ENCODE data around the gene NOP56. TPM values are rescaled to one million over a fixed set of nuclear protein-coding genes. Genes with fewer than 3 reads are reported as not detected.

NOP56 gene
- polyA plus RNA-seq, 2 of the 4 experiments (the other 2 are of a cell fraction): 571 to 658 TPM

DNA sequence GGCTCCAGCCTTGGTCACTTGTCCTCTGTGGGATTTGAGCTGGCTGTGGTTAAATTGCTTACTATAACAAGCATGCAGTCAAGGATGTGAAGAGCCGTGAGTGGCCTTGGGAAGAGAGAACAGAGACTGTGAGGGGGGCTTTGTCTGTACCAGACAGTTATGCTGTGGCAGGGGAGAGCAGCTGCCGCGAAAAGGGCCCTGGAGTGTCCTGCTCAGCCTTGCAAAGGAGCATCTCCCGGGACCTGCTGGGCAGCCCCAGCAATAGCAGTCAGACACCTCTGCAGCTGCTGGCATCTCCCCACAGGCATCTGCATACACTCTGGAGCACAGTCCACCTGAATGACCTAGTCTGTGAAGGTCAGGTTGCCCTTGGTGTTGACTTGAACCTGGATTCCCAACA is 46.5 kb downstream of the NOP56 start:
- no peak for DNase-seq (ENCODE audit: low read depth in 1 of 2, low spot score in 1 of 2)
- Histone ChIP-seq H3K9me3 (no peaks in the 10 kb centered on the region), H3K27ac (no peak overlapping the region), H3K4me3 (no peak overlapping the region), H3K4me2 (no peak overlapping the region), H3K4me1 (no peaks in the 10 kb centered on the region)
- WGBS (ENCODE audit: missing lambda C conversion rate): 33% methylated on average over 4 of the region's 4 CpGs
- ATAC-seq: peak; percentile 54 to 56; a peak in 5 of 6 replicates
- ChIA-PET POLR2A (no interaction called here), CTCF (interaction anchor here (1.0 to 2.9 kb wide), 3 partner anchors 11 to 43 kb away, joined by 3 to 8 read pairs (median 6); no protein-coding TSS in a partner anchor)
- FAIRE-seq: no peak
- TF ChIP-seq JUNB (IDR thresholded peaks at IDR 0.05): no peak
- no peak for TF ChIP-seq ZFP36 (IDR thresholded peaks at IDR 0.05; ENCODE audit: borderline replicate concordance, partially characterized antibody)
- TF ChIP-seq RFX5 (IDR thresholded peaks at IDR 0.05): no peak
- TF ChIP-seq MAX (IDR thresholded peaks at IDR 0.05): no peak
- no peak for TF ChIP-seq KDM5A (IDR thresholded peaks at IDR 0.05)
- no peak for TF ChIP-seq TFCP2L1 (CRISPR knock-in tag; IDR thresholded peaks at IDR 0.05)
- no peak for TF ChIP-seq FOXS1 (CRISPR knock-in tag; IDR thresholded peaks at IDR 0.05)
- TF ChIP-seq ZNF302 (CRISPR knock-in tag; IDR thresholded peaks at IDR 0.05): no peak
- no peak for TF ChIP-seq CBX2 (IDR thresholded peaks at IDR 0.05; ENCODE audit: borderline replicate concordance, low read depth)
- TF ChIP-seq SMC3 (IDR thresholded peaks at IDR 0.05): no peak
- TF ChIP-seq, protein P1, sequence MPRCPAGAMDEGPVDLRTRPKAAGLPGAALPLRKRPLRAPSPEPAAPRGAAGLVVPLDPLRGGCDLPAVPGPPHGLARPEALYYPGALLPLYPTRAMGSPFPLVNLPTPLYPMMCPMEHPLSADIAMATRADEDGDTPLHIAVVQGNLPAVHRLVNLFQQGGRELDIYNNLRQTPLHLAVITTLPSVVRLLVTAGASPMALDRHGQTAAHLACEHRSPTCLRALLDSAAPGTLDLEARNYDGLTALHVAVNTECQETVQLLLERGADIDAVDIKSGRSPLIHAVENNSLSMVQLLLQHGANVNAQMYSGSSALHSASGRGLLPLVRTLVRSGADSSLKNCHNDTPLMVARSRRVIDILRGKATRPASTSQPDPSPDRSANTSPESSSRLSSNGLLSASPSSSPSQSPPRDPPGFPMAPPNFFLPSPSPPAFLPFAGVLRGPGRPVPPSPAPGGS (IDR thresholded peaks at IDR 0.05): no peak
- TF ChIP-seq CHD2 (IDR thresholded peaks at IDR 0.05; ENCODE audit: low read length, partially characterized antibody): no peak
- TF ChIP-seq GATA3 (IDR thresholded peaks at IDR 0.05; ENCODE audit: borderline replicate concordance): no peak
- TF ChIP-seq EHMT2 (IDR thresholded peaks at IDR 0.05; ENCODE audit: low read depth): no peak
- TF ChIP-seq CBX8 (IDR thresholded peaks at IDR 0.05): no peak
- TF ChIP-seq ESRRA (IDR thresholded peaks at IDR 0.05; ENCODE audit: borderline replicate concordance, low read length): no peak
- TF ChIP-seq HOXB5 (CRISPR knock-in tag; IDR thresholded peaks at IDR 0.05): no peak

DNA sequence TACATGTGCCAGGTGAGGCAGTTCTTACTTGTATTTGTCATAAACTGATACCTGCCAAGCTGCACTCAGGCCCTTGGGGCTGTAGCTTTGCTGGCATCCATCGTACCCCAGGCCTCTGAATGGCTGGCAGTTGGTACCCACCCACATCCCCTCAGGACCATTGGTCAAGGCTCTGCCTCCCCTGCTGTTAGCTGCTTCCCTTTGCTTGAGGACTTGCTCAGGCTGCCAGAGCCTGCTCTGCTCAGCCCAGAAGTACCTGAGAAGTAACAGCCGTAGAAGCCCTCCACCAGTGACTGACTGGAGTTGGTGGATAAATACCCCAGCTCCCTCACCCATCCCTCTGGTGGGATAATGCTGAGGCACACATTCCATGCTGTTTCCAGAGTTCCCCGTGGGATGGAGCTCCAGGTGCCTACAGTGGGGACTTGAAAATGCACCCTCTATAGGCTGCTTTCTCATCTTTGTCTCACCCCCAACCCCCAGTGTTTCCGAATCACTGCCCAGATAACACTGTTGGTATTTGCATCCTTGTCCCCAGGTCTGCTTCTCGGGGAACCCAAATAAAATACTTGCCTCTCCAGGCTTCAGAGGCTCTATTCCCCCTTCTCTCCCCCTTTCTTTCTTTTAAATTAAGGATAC is 47.5 kb downstream of the NOP56 start:
- no peak overlapping the region for H3K27ac ChIP-seq
- no peak for FAIRE-seq
- no peaks in the 10 kb centered on the region for H3K9me3 ChIP-seq
- 60% methylated on average over 5 of the region's 5 CpGs for WGBS (ENCODE audit: missing lambda C conversion rate)
- TF ChIP-seq TP53 (CRISPR knock-in tag; IDR thresholded peaks at IDR 0.05) (no peak), CHD4 (IDR thresholded peaks at IDR 0.05; ENCODE audit: borderline replicate concordance) (no peak), JUNB (IDR thresholded peaks at IDR 0.05) (no peak), MAX (IDR thresholded peaks at IDR 0.05) (no peak), MYC (IDR thresholded peaks at IDR 0.05; ENCODE audit: borderline replicate concordance, low read length) (no peak), JUN (IDR thresholded peaks at IDR 0.05) (no peak), ZC3H11A (IDR thresholded peaks at IDR 0.05) (no peak), SREBF2 (IDR thresholded peaks at IDR 0.05) (no peak)
- no peaks in the 10 kb centered on the region for H3K4me1 ChIP-seq
- no peak overlapping the region for H3K4me3 ChIP-seq
- POLR2A ChIA-PET: no interaction called here
- H3K4me2 ChIP-seq: no peak overlapping the region
- peak in 1 of 2 experiments; percentile 44; a peak in 3 of 6 replicates for ATAC-seq
- CTCF ChIA-PET: interaction anchor here (0.7 to 2.9 kb wide), 6 partner anchors 12 to 473 kb away, joined by 3 to 8 read pairs (median 4); no protein-coding TSS in a partner anchor
- DNase-seq (ENCODE audit: low read depth in 1 of 2, low spot score in 1 of 2): no peak

Data from A549 (cell line).